Renal cortex interstitium (tissue), 11 donors: ENCODE results near the gene SENP3. TPM values are rescaled to one million over a fixed set of nuclear protein-coding genes. Genes with fewer than 3 reads are reported as not detected.
A peak's percentile ranks its signal among the peaks of the same experiment; 100 is the strongest.
"Not testable (repeated sequence)": the region's sequence is repeated elsewhere in the genome, so short reads cannot be mapped to it uniquely, and the experiment has no call there.

Experiments
- DNase-seq, 11 donors: peaks; one replicate each; pipeline ENCODE4 v3.0.0-alpha.2; 2013; ENCODE audit warnings: low read depth in 9 of 11, low spot score in 4 of 11; ENCODE audit errors: extremely low read depth in 1 of 11
- polyA plus RNA-seq, 3 donors: library from polyadenylated mRNA; unstranded; fragments of 120-200 nt; gene quantifications; one replicate each; pipeline ENCODE4 v1.2.1, GENCODE V29; 2013; ENCODE audit not compliant: insufficient read length in 3 of 3

SENP3 gene
- polyA plus RNA-seq, 3 donors: 61.6 to 86.9 (median 83.7) TPM

GRCh38 chr17:7586673-7587419 lies 25.1 kb downstream of the SENP3 start:
- no peak for DNase-seq

- DNase-seq: no peak
These were observed 25.9 kb downstream of the SENP3 start for GRCh38 chr17:7587420-7588151.

GRCh38 chr17:7588553-7589203 lies 27.0 kb downstream of the SENP3 start:
- DNase-seq: no peak

GRCh38 chr17:7589204-7589868 lies 27.6 kb downstream of the SENP3 start:
- peak in 8 of 11 donors; percentile 79 to 86 (median 82) for DNase-seq

- DNase-seq: no peak
These were observed 28.4 kb downstream of the SENP3 start, which contains the start of gene SOX15 for GRCh38 chr17:7589891-7590691. TSS of gene SOX15 (minus strand) at chr17:7590094. CDS start at chr17:7589676, 418 bp downstream.

DNA sequence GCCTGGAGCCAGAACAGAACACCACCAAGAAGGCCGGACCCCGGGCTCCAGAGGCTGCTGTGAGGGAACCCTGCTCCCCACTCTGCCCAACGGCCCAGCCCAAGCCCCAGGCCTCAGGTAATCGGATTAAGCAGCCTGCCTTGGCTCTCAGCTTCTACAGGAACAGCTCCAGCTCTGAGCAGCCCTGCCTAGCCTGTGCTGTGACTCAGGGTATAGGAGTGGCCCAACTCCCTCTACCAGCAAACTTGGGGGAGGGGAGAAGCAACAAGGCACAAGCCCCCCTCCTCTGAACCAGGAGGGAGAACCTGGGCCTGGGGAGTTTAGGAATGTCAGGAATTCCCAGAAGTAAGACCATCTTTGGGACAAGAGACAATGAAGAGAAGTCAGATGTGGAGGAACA lies 29.0 kb downstream of the SENP3 start:
- no peak for DNase-seq

- DNase-seq: no peak
These were observed 29.9 kb downstream of the SENP3 start for GRCh38 chr17:7591596-7591995.

DNA sequence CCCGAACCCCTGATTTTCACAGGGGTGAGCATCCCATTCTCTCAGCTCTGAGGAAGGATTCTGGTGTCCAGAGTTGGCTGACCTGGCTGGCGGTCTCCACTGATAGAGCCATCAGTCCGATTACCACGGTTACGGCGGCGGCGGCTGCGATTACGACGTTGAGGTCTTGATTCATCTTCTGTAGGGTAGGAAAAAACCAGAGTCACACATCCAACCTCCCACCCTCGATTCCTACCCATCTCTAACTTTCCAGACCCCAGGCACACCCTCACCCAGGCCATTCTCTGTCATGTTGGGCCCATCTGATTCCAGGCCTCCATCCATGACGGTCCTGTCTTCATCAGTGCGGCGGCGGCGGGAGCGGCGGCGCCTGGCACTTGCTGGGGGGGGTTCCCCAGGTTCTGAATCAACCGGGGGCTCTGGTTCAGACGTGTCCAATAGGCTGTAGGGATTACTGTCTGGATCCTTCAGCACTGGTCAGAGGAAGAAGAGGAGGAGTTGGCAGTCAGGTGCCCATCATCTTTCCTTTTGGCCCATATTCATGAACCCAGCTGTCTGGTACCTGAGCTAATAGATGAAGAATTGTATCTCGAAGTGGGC lies 30.8 kb downstream of the SENP3 start:
- DNase-seq: no peak

- DNase-seq: no peak
These were observed 31.6 kb downstream of the SENP3 start for GRCh38 chr17:7593296-7593695.

GRCh38 chr17:7597561-7597960 lies 35.8 kb downstream of the SENP3 start:
- DNase-seq: not testable (repeated sequence)

- DNase-seq: no peak
These were observed 44.6 kb downstream of the SENP3 start for GRCh38 chr17:7606280-7606679.

DNA sequence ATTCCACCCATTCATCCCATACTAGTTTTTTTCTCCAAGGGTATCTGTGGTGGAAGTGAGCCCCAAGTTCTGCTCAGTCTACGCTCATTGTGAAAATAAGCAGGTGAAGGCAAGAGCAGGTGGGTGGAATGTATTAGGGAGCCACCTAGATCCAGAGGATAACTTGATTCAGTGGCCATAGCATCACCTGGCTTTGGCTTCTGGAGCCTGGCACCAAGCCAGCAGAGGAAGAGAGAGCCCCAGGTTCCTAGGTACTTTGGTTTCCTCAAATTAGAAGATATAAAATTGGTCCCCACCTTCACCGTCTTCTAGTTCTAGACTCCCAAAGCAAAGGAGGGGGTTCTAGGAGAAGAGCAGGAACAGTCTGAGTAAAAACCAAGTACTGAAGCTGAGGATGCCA lies 48.9 kb downstream of the SENP3 start:
- no peak for DNase-seq

GRCh38 chr17:7611635-7612293 lies 50.0 kb downstream of the SENP3 start:
- no peak for DNase-seq

DNA sequence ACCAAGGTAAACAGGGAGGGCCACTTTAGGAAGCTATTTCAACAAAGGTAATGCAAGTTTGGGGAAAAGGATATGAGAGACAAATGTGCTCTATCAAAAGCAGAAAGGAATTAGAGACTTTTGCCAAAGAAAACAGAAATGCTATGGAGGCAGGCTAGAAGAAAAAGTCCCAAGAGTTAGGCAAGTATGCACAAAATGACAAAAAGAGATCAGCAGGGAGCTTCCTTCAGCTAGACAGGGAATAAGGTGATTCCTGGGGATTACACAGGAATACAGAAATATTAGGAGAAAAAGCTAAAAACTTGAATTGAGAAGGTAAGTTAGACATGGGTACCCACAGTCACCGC lies 50.5 kb downstream of the SENP3 start:
- no peak for DNase-seq

DNA sequence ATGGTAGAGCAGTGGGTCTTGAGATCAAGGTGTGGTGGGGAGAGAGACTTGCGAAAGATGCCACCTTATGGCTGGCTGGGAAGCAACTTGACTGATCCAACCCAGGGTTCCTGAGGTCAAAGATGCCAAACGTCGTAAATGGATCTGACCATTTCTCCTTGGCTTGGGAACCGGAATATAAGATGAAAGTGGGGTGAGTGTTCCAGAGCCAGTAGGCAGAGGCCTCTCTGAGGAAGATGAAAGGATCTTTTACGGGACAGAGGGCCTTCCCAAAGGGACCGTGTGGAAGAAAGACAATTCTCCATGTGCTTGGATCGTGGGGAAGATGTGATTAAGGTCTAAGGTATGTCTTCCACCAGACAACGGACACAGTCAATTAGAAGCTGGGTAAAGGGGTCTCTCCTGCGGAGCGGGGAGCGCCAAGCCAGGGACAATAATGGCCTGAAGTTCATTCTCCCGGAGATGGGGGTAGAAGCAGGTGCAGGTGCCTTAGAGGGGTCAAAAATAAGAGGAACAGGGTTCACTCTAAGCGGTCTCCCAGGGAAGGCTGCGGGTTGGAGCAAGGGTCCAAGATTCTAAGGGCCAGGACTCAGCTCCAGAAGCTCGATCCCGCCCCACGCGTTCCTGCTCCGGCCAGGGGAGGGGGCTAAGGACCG lies 52.2 kb downstream of the SENP3 start:
- no peak for DNase-seq

DNA sequence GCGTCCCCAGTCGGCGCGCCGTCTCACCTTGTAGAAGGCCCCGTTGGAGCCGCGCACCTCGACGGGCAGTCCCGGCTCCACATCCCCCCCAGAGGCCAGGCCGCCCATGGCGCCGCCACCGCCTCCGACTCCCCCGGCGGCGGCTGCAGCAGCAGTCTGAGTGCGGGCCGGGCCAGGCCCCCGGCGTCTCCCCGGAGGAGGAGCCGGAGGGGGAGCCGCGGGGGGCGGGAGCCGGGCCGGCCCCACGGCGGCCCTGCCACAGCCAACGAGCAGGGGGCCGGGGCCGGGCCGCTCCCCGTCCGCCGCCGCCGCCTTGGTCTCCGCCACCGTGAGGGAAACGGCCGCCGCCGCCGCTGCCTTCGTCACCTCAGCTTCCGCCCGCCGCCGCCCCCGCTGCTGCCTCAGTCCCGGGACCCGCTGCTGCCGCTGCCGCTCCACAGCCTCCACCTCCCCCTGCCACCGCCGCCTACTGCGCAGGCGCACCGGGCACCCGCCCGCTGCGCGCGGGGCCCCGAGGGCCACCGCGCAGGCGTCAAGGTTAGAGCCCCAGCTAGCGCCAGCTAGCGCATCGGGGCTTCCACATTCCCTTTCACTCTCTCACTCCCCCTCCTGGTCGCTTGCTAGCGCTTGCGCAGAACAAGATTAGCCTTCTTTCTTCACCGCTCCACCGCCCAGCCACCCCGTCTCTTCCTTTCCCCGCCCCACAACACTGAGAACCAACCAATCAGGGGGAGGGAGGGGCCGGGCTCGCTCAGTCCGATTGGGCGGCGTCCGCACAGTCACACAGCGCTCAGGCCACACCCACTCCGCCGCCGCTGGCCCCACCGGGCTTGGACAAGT lies 52.9 kb downstream of the SENP3 start, which contains the start of gene FXR2:
Gene FXR2, minus strand, starts transcription at position 473 of the 840 bp plus-strand sequence. Its CDS starts 365 bp downstream, at position 108.
- peak; percentile 99 to 100 (median 100) for DNase-seq
